K562 (cell line): ENCODE measurements around the gene TLL1. TPM values are rescaled to one million over a fixed set of nuclear protein-coding genes. Genes with fewer than 3 reads are reported as not detected.

Source experiments
- ATAC-seq: fragments of 200-7000 bp; cut with Tn5 transposase; 3 replicates; pipeline ENCODE4 v1.9.1; 2020; ENCODE audit warnings: moderate library complexity
- BruUV-seq: library from RNA; stranded (reverse); fragments of 400-500 nt; replicated peaks from 2 replicates; lab custom pipeline; 2021; lab: Mats Ljungman, UMichigan
- CTCF ChIA-PET: fragments of 300-600 bp; formaldehyde crosslinking; extraction: SDS; loops from one replicate; lab custom pipeline; 2021; ENCODE audit warnings: low intra/inter-chr PET ratio; lab: Yijun Ruan, JAX
- POLR2A ChIA-PET: fragments of 300-600, 350-650 bp; sonication (Branson Sonifier 250); formaldehyde crosslinking; extraction: SDS; loops from one replicate; lab custom pipeline; 2021; ENCODE audit warnings: antibody characterized with exemption, inconsistent platforms; lab: Yijun Ruan, JAX
- DNase-seq, 4 experiments: peaks; one replicate each; pipeline versions ENCODE4 v3.0.0 to v3.0.0-alpha.2; 2011 to 2018; ENCODE audit warnings: low spot score in 3 of 4, mixed read lengths in 3 of 4; ENCODE audit errors: extremely low read depth in 1 of 4
- FAIRE-seq: peaks from 2 replicates; lab custom pipeline; 2011; peaks lifted over from hg19 to GRCh38; lab: Jason Lieb, UNC
- H2AFZ ChIP-seq: 2 replicates; pipeline ENCODE4 v1.6.0; 2011; ENCODE audit warnings: low read depth, low read length, control low read depth, inconsistent platforms
- H3K27ac ChIP-seq: fragments of 200-600 bp; 3 replicates; pipeline ENCODE4 v1.8.0; 2011; ENCODE audit warnings: low read depth, mild to moderate bottlenecking, control low read depth, inconsistent platforms, low read length, moderate library complexity, mixed read lengths; ENCODE audit errors: extremely low read depth
- H3K27me3 ChIP-seq, 2 experiments: fragments of 300-600 bp in 1 of 2; 2 replicates in 1 of 2; 3 replicates in 1 of 2; pipeline versions ENCODE4 v1.6.0 to v1.8.0; 2011; ENCODE audit warnings: inconsistent platforms in 2 of 2, low read length in 2 of 2, mild to moderate bottlenecking in 1 of 2, mixed read lengths in 1 of 2, moderate library complexity in 1 of 2; ENCODE audit not compliant: control insufficient read depth in 2 of 2, insufficient read depth in 2 of 2
- H3K36me3 ChIP-seq: fragments of 300-600 bp; 3 replicates; pipeline ENCODE4 v1.8.0; 2011; ENCODE audit warnings: mild to moderate bottlenecking, low read length, inconsistent platforms; ENCODE audit not compliant: control insufficient read depth, insufficient read depth
- H3K4me1 ChIP-seq, 2 experiments: fragments of 200-600 bp in 1 of 2; replicated peaks in 1 of 2; 2 replicates in 1 of 2; 3 replicates in 1 of 2; pipeline versions ENCODE4 v1.5.1 to v1.8.0; 2011; ENCODE audit warnings: inconsistent platforms in 2 of 2, low read length in 2 of 2, mild to moderate bottlenecking in 1 of 2, mixed read lengths in 1 of 2, moderate library complexity in 1 of 2; ENCODE audit not compliant: control insufficient read depth in 2 of 2, insufficient read depth in 2 of 2
- H3K4me2 ChIP-seq: 2 replicates; pipeline ENCODE4 v1.6.1; 2011; ENCODE audit warnings: low read length, control low read depth, inconsistent platforms, mixed read lengths; ENCODE audit not compliant: insufficient read depth
- H3K4me3 ChIP-seq: fragments of 200-600 bp; sonication (generic), shearing (Covaris generic); 2 replicates; pipeline ENCODE4 v1.5.1; 2016; ENCODE audit warnings: control low read depth, inconsistent platforms
- H3K79me2 ChIP-seq: fragments of 200-600 bp; 3 replicates; pipeline ENCODE4 v1.8.0; 2011; ENCODE audit warnings: low read length, inconsistent platforms; ENCODE audit not compliant: control insufficient read depth, insufficient read depth
- H3K9ac ChIP-seq, 2 experiments: 2 replicates each; pipeline versions ENCODE4 v1.6.0 to v1.6.1; 2011; ENCODE audit warnings: low read depth in 2 of 2, low read length in 2 of 2, control low read depth in 1 of 2, inconsistent platforms in 1 of 2, mild to moderate bottlenecking in 1 of 2, mixed read lengths in 1 of 2; ENCODE audit not compliant: insufficient read depth in 1 of 2
- H3K9me1 ChIP-seq: one replicate; pipeline ENCODE4 v1.6.0; 2011; ENCODE audit warnings: inconsistent platforms, mild to moderate bottlenecking, low read length, moderate library complexity; ENCODE audit not compliant: control insufficient read depth, insufficient read depth
- H3K9me3 ChIP-seq: replicated peaks from 2 replicates; pipeline ENCODE4 v1.5.1; 2011; ENCODE audit warnings: low read depth, low read length, inconsistent platforms; ENCODE audit not compliant: control insufficient read depth, insufficient read depth
- H4K20me1 ChIP-seq: replicated peaks from 2 replicates; pipeline ENCODE4 v1.6.1; 2011; ENCODE audit warnings: low read length, inconsistent platforms, mixed read lengths; ENCODE audit not compliant: control insufficient read depth, insufficient read depth
- CBFA2T2 ChIP-seq: fragments of 450-650 bp; conservative IDR thresholded peaks from 2 replicates; pipeline ENCODE4 v1.6.1; 2017; ENCODE audit warnings: mild to moderate bottlenecking
- CHD4 ChIP-seq: fragments of 200-600 bp; sonication (generic); IDR thresholded peaks from 3 replicates; pipeline ENCODE4 v1.6.1; 2012; ENCODE audit warnings: low read depth, mild to moderate bottlenecking, mixed read lengths, low read length, inconsistent platforms; ENCODE audit not compliant: insufficient read depth, insufficient replicate concordance, poor library complexity, severe bottlenecking
- FOXK1 ChIP-seq: sonication (generic); formaldehyde crosslinking; IDR thresholded peaks from 2 replicates; pipeline ENCODE4 v1.8.0; 2022; ENCODE audit warnings: missing genetic modification reagents, mild to moderate bottlenecking, borderline replicate concordance
- GMEB1 ChIP-seq: fragments of 250-450 bp; sonication (Bioruptor Pico); IDR thresholded peaks from 2 replicates; pipeline ENCODE4 v1.4.0; 2020; ENCODE audit warnings: mild to moderate bottlenecking
- MBD2 ChIP-seq: sonication (generic); IDR thresholded peaks from 2 replicates; pipeline ENCODE4 v1.6.1; 2016; ENCODE audit warnings: low read depth, borderline replicate concordance
- PML ChIP-seq: IDR thresholded peaks from 2 replicates; pipeline ENCODE4 v1.6.1; 2012; ENCODE audit warnings: low read length, inconsistent platforms
- SAFB2 ChIP-seq: fragments of 200-400 bp; formaldehyde crosslinking; IDR thresholded peaks from 2 replicates; pipeline ENCODE4 v1.6.1; 2018; ENCODE audit warnings: borderline replicate concordance, low read length, low read depth, moderate library complexity; ENCODE audit not compliant: severe bottlenecking
- TAF15 ChIP-seq: fragments of 200-400 bp; formaldehyde crosslinking; IDR thresholded peaks from 2 replicates; pipeline ENCODE4 v1.6.1; 2017; ENCODE audit warnings: mild to moderate bottlenecking, low read depth, low read length, moderate library complexity
- U2AF2 ChIP-seq: fragments of 200-400 bp; formaldehyde crosslinking; optimal IDR thresholded peaks from 2 replicates; pipeline ENCODE3; 2017; ENCODE audit warnings: low read depth, mild to moderate bottlenecking, low read length
- ZNF134 ChIP-seq: fragments of 250-450 bp; sonication (Bioruptor Pico); conservative IDR thresholded peaks from 2 replicates; pipeline ENCODE4 v1.4.0; 2020
- WGBS: fragments of 100-300 bp; shearing (Covaris generic); methylation state at CpG from one replicate; pipeline ENCODE4 v1.1.6; 2016; ENCODE audit warnings: low coverage, mixed read lengths; ENCODE audit not compliant: insufficient coverage; ENCODE audit errors: missing lambda C conversion rate; 5-methylcytosine and 5-hydroxymethylcytosine counted together
- in situ Hi-C: fragments of 300-500 bp; cut with MboI; formaldehyde crosslinking; loops from 4 replicates; pipeline ENCODE4 v1.15.0; 2018; ENCODE audit warnings: inconsistent platforms, mixed read lengths
- intact Hi-C: fragments of 100-400 bp; cut with micrococcal nuclease; formaldehyde crosslinking; loops from 2 replicates; pipeline ENCODE4 v1.14.2; 2022
- polyA plus RNA-seq, 8 experiments: library from polyadenylated mRNA; depleted of rRNA in 4 of 8; stranded (reverse) in 5 of 8; unstranded in 3 of 8; fragments of >200 nt; fragmentation: Nextera tagmentation in 2 of 8; fragmentation: Illumina TruSeq in 1 of 8; extraction: Ambion mirVana in 2 of 8; extraction: Trizol in 1 of 8; gene quantifications; 2 replicates each; pipeline versions ENCODE4 v1.2.1 to v1.2.3, GENCODE V29; 2011 to 2014; ENCODE audit warnings: inconsistent platforms in 1 of 8, missing spikeins in 1 of 8
- total RNA-seq, 7 experiments: library from RNA; depleted of rRNA in 6 of 7; stranded (reverse); fragments of >200 nt in 6 of 7; fragmentation: Illumina TruSeq in 2 of 7; extraction: Trizol in 2 of 7; gene quantifications; 2 replicates each; pipeline versions ENCODE4 v1.2.1 to v1.2.3, GENCODE V29; 2011 to 2021; ENCODE audit warnings: low replicate concordance in 1 of 7

TLL1 gene
- total and polyA plus RNA-seq, 9 of the 15 experiments (the other 6 are each of a cell fraction or from before 2014, with no cell fraction given), result not detected

- TF ChIP-seq FOXK1 (CRISPR knock-in tag) (no peak), U2AF2 (no peak), GMEB1 (CRISPR knock-in tag) (no peak), ZNF134 (no peak), CBFA2T2 (no peak)
Observed at GRCh38 chr4:165867961-165868360, 5.1 kb upstream of the TLL1 start (continued).

- peaks cover 0 to 8% of the 10 kb centered on the region in 2 experiments; a peak in 1 of 5 replicates for H3K27me3 ChIP-seq
Observed at GRCh38 chr4:165873298-165874071, 448 bp downstream of the TLL1 start.

More at GRCh38 chr4:165873298-165874071, 448 bp downstream of the TLL1 start:
- ChIA-PET CTCF (no interaction called here), POLR2A (interaction anchor here (0.7 kb wide), 1 partner anchor 92 kb away, joined by 3 read pairs; no protein-coding TSS in a partner anchor)
- H3K9me3 ChIP-seq, result no peaks in the 10 kb centered on the region
- H3K36me3 ChIP-seq, result no peaks in the 10 kb centered on the region
- no peaks in the 10 kb centered on the region for H3K79me2 ChIP-seq
- H3K27ac ChIP-seq, result no peak overlapping the region
- no peak overlapping the region for H2AFZ ChIP-seq
- intact Hi-C loops, result no loop called here
- in situ Hi-C loops, result no loop called here
- no TSS peak for BruUV-seq
- no peaks in the 10 kb centered on the region for H4K20me1 ChIP-seq
- no peaks in the 10 kb centered on the region for H3K9me1 ChIP-seq
- H3K4me2 ChIP-seq, result no peak overlapping the region
- no peak overlapping the region for H3K4me3 ChIP-seq
- no peak for DNase-seq
- 8% methylated on average over 51 of the region's 70 CpGs for WGBS
- no peak for FAIRE-seq
- H3K9ac ChIP-seq, result no peak overlapping the region
- no peak for ATAC-seq
- TF ChIP-seq MBD2 (no peak), TAF15 (no peak), PML (no peak), CHD4 (no peak), SAFB2 (no peak)
- peaks cover 0 to 10% of the 10 kb centered on the region in 2 experiments; a peak in 1 of 5 replicates for H3K4me1 ChIP-seq
